GM18951 (cell line): ENCODE measurements around the gene LGALS12.

Experiments
- POLR2A ChIP-seq: IDR thresholded peaks from 4 replicates; pipeline ENCODE4 v1.6.1; 2011; ENCODE audit warnings: mild to moderate bottlenecking; ENCODE audit not compliant: insufficient read length, insufficient read depth; ENCODE audit errors: extremely low read depth
- in situ Hi-C: fragments of 300-500 bp; cut with MboI; formaldehyde crosslinking; loops from one replicate; pipeline ENCODE4 v1.12.0; 2022; ENCODE audit warnings: low sequenced_read_pairs, mixed read lengths, inconsistent platforms; ENCODE audit not compliant: unreplicated experiment

The LGALS12 gene, protein sequence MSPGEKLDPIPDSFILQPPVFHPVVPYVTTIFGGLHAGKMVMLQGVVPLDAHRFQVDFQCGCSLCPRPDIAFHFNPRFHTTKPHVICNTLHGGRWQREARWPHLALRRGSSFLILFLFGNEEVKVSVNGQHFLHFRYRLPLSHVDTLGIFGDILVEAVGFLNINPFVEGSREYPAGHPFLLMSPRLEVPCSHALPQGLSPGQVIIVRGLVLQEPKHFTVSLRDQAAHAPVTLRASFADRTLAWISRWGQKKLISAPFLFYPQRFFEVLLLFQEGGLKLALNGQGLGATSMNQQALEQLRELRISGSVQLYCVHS

DNA sequence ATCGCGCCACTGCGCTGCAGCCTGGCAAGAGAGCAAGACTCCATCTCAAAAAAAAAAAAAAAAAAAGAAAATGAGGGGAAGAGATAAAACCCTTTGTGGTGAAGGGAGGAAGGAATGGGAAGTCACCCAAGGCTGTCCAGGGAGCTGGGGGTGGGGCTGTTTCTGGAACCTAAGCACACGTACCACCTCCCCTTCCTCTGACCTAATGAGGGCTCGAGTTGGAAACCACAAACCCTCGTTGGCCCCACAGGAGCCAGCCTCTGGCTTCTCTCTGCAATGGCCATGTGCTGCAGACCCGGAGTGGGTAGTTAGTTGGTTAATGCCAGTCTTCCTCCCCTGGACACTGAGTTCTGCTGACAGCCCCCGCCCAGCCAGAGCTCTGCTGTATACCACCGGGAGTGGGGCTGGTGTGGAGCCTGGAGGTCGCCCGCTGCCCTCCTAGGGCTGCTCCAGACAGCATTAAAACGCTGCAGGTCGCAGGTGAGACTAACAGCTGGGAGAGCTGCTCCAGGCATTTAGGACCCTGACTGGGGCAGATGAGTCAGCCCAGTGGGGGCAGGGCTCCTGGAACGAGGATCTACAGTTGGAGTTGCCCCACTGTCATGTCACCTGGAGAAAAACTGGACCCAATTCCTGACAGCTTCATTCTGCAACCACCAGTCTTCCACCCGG, at the start of gene LGALS12:
TSS of gene LGALS12 (plus strand) at position 228 of the 672 bp plus-strand sequence. CDS start at position 603, 375 bp downstream.
- in situ Hi-C loops, result no loop called here
- TF ChIP-seq POLR2A, result no peak

DNA sequence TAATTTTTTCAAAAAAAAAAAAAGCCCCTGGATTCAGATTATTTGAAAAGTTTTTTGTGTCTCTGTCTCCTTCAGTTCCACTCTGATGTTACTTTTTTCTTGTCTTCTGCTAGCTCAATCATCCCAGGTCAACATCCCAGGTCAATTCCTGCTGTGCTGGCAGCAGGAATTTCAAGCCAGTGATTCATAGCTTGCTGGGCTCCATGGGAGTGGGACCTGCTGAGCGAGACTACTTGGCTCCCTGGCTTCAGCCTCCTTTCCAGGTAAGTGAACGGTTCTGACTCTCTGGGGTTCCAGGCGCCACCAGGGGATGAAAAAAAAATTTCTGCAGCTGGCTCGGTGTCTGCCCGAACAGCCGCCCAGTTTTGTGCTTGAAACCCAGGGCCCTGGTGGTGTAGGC, 46.3 kb upstream of the LGALS12 start:
- no peak for TF ChIP-seq POLR2A
- in situ Hi-C loops, result no loop called here

DNA sequence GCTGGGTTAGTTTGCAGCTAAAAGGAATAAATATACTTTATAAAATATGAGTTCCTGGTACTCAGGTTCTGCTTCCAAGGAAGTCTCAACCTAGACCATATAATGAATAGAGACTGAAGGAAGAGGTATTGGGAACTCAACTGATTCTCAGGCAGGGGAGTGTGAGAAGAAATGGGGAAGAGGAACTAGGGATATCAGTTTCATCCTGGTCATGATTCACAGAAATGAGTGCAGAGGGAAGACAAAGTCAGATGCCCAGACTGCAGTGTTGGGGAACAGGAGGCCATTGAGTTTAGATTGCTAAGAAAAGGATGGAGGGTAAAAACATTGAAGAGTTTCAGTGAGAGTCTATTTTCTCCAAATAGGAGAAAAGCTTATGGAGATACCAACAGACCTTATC, 43.7 kb upstream of the LGALS12 start:
- TF ChIP-seq POLR2A, result no peak
- in situ Hi-C loops, result no loop called here

DNA sequence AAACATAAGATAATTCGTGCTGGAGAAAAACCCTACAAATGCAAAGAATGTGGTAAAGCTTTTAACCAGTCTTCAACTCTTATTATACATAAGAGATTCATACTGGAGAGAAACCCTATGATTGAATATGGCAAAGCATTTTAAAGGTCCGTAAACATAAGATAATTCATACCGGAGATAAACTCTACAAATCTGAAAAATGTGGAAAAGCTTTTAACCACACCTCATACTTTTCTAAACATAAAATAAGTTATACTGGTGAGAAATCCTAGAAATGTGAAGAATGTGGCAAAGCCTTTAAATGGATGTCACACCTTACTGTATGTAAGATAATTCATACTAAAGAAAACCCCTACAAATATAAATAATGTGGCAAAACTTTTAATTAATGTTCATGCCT, 35.6 kb upstream of the LGALS12 start:
- in situ Hi-C loops, result no loop called here
- TF ChIP-seq POLR2A, result no peak

DNA sequence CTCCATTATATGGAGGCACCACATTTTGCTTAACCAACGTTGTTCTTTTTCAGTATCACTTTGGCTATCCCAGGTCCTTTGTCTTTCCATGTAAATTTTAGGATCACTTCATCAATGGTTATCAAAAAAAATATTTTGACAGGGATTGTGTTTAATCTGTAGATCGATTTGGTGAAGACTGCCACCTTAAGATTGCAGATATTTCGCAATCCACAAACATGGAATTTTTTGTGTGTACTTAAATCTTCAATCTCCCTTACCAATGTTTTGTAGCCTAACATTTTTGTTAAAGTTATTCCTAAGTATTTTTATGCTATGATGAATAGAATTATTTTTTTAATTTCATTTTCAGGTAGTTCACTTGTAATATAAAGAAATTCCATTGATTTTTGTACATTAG, 33.5 kb upstream of the LGALS12 start:
- TF ChIP-seq POLR2A, result no peak

DNA sequence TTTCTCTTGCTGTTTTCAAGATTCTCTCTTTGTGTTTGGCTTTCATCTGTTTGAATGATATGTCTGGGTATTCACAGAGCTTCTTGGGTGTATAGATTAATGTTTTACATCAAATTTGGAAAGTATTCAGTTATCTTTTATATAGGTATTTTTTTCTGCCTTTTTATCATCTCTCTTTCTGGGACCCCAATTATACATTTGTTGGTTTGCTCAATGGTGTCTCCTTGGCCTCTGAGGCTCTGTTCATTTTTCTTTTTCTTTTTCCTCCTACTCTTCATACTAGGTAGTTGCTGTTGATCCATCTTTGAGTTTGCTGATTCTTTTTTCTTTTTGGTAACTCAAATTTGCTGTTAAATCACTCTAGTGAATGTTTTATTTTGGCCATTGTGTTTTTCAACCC, 29.3 kb upstream of the LGALS12 start:
- TF ChIP-seq POLR2A, result no peak
- in situ Hi-C loops, result loop anchor here (5.0 to 25.0 kb wide), 2 partner anchors 161 to 261 kb away; no protein-coding TSS in a partner anchor

More for the DNA sequence above, 33.5 kb upstream of the LGALS12 start:
- in situ Hi-C loops, result no loop called here

DNA sequence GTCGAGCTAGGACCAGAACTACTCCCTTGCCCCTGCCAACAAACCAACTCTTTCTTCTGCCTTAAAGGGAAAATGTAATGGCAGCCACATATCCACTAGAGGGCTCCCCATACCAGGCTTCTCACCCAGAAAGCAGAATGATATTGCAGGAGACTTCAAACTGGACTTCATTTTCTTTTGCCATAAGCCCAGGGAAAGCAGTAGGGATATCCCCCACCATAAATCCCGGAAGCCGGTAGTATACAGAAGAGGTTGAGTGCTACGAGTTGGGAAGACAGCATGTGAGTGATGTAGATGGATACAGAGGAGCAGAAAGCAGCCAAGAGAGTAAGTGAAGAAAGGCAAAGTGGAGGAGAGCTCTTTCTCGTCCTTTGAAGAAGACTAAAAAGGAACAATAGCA, 27.0 kb upstream of the LGALS12 start:
- in situ Hi-C loops, result loop anchor here (5.0 to 25.0 kb wide), 2 partner anchors 158 to 258 kb away; no protein-coding TSS in a partner anchor
- no peak for TF ChIP-seq POLR2A

DNA sequence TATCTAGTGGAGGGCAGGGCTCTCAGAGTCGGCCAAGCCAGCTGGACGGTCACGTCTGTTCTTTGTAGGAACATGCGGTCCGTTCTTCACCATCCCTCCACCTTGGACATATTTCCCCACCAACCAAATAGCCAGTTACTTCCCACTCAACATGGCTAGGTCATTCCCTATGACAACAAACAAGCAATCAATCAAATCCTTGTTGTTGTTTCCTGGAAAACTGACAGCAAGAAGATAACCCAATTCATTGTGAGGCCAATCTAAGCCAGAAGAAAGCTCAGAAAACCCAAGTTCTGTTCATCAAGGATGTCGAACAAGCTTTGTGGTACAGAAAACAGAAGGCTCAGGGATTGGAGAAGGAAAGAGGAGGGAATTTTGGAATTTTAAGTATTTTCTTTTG, 25.8 kb upstream of the LGALS12 start:
- no peak for TF ChIP-seq POLR2A
- in situ Hi-C loops, result loop anchor here (25.0 kb wide), 1 partner anchor 257 kb away; no protein-coding TSS in a partner anchor

DNA sequence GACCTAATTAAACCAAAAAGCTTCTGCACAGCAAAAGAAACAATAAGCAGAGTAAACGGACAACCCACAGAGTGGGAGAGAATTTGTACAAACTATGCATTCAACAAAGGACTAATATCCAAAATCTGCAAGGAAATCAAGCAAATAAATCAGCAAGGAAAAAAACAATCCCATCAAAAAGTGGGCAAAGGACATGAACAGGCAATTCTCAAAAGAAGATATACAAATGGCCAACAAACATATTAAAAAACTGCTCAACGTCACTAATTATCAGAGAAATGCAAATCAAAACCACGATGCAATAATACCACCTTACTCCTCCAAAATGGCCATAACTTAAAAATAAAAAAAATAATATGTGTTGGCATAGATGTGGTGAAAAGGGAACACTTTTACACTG, 20.1 kb upstream of the LGALS12 start:
- in situ Hi-C loops, result loop anchor here (25.0 kb wide), 1 partner anchor 252 kb away; no protein-coding TSS in a partner anchor
- no peak for TF ChIP-seq POLR2A

DNA sequence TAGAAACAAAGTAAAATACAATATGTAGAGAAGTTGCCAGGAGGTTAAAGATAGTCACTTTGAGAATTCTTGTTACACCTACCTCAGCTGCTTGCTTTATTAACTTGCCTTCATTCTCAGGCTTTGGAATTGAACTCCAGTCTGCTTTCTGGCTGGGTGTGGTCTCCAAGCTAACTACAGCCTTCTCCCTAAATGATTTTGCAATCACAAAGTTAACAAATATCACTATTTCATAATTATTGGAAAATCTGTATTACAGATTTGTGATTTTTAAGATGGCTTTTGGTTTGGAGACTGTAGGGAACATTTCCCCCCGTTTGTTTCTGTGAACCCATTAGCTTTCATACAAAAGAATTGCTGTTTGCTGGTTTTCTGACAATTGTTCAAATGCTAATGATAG, 17.1 kb upstream of the LGALS12 start:
- in situ Hi-C loops, result loop anchor here (25.0 kb wide), 1 partner anchor 249 kb away; no protein-coding TSS in a partner anchor
- no peak for TF ChIP-seq POLR2A

DNA sequence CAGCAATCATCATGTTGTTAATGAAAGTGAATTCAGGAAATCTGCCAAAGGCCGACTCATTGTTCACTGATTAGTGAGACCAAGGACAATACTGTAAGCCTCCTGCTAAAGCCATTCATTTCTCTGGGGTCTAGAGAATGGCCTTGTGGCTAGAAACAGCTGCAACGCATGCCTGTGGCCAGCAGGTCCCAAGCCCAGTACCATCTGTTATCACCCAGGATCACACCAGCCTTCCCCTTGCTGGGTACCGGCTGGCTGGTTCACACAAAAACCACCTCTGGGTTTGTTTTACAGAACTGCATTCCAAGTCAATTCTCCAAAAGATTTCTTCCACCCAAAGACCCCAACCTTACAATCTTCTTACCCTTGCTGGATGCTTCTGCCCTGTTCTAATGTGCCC, 16.0 kb upstream of the LGALS12 start:
- in situ Hi-C loops, result loop anchor here (25.0 kb wide), 1 partner anchor 247 kb away; no protein-coding TSS in a partner anchor

DNA sequence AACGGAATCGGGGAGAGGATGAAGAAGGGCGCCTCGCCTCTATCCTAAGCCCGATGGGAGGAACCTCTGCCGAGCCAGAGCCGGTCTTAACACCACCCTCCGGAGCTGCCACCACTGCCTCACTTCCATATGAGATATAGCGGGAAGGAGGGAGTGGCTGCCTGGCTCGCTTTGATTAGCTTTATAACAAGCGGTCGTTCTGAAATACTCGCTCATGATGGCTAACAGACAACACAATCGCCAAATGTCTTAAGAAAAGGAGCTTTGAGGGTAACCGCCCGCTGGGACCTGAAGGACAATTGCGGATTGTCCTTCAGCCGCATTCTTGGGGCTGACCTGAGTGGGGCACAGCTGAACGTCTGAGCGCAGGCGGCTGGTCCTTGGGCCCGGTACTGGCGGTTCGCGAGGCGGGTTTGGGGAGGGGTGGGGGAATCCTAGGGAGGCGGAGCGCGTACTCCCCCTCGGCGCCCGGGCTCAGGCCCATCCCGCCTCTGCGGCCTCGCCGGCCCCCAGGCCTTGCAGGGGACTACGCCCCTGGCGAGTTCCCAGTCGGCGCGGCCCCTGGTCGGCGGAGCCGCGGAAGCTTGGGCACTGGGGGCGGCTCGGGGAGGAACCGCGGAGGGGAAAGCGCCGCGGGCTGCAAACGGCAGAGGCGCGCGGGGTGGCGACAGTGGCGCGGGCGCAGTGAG, 15.2 kb upstream of the LGALS12 start, which contains the start of gene PLAAT5:
TSS of gene PLAAT5 (minus strand) at position 617 of the 689 bp plus-strand sequence. CDS start at position 484, 133 bp downstream.
- in situ Hi-C loops, result loop anchor here (25.0 kb wide), 1 partner anchor 247 kb away; no protein-coding TSS in a partner anchor
- TF ChIP-seq POLR2A, result no peak

More for the DNA sequence above, 16.0 kb upstream of the LGALS12 start:
- TF ChIP-seq POLR2A, result no peak

DNA sequence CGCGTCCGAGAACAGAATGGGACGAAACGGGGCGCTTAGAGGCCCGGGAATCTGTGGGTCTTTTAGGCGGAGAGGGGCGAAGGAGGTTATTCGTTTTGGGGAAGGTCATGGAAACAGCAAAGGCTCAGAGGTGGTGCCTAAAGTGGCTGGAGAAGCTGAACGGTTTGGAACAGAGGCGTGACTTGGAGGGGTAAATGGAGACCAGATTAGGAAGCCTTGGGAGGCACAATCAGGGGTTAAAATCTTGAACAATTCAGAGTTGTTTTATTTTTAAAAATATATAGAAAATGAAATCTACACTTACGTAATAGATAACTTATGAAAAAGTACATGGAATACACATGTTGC, 14.7 kb upstream of the LGALS12 start:
- in situ Hi-C loops, result loop anchor here (25.0 kb wide), 1 partner anchor 246 kb away; no protein-coding TSS in a partner anchor
- TF ChIP-seq POLR2A, result no peak
